ENCODE data around the gene RNF150. TPM values are rescaled to one million over a fixed set of nuclear protein-coding genes. Genes with fewer than 3 reads are reported as not detected.
A peak's percentile ranks its signal among the peaks of the same experiment; 100 is the strongest.

RNF150 gene
- total RNA-seq, 1 experiment from 2014 or later = 4.4 TPM

GRCh38 chr4:140819610-140820009 is 313.7 kb downstream of the RNF150 start:
- no peak overlapping the region for H3K9ac ChIP-seq (ENCODE audit: extremely low read depth, insufficient read length, low read length)
- H2BK5ac ChIP-seq (ENCODE audit: insufficient read length, low read length) = no peak overlapping the region
- no peak overlapping the region for H3K27ac ChIP-seq (ENCODE audit: insufficient read length, low read depth, low read length)
- peak overlapping the region in 1 of 3 experiments; percentile 26; a peak in 2 of 7 replicates for H3K27ac Mint-ChIP-seq
- H4K5ac ChIP-seq (ENCODE audit: insufficient read length, low read depth, low read length) = no peak overlapping the region
- no peak overlapping the region for H3K23ac ChIP-seq (ENCODE audit: insufficient read length, low read depth, low read length)
- H2AFZ ChIP-seq (ENCODE audit: low read length) = no peak overlapping the region
- H3K4me1 ChIP-seq (ENCODE audit: insufficient read depth, low read length) = no peaks in the 10 kb centered on the region; the same call in 1 of the 2 replicates
- H3K14ac ChIP-seq (ENCODE audit: insufficient read depth, low read length) = no peak overlapping the region
- no peak for DNase-seq
- no peak overlapping the region for H2BK12ac ChIP-seq (ENCODE audit: insufficient read length, low read depth, low read length)
- no peak overlapping the region for H4K91ac ChIP-seq (ENCODE audit: insufficient read length, low read depth, low read length)
- H3K4me3 Mint-ChIP-seq = no peak overlapping the region
- no peaks in the 10 kb centered on the region for H3K79me2 ChIP-seq (ENCODE audit: insufficient read depth, low read length)
- H3K56ac ChIP-seq (ENCODE audit: insufficient read length, low read depth, low read length) = no peak overlapping the region
- no peak overlapping the region for H2AK5ac ChIP-seq (ENCODE audit: insufficient read length, low read length)
- H2BK20ac ChIP-seq (ENCODE audit: low read depth, low read length, poor library complexity, severe bottlenecking) = no peak overlapping the region
- H3K36me3 Mint-ChIP-seq (ENCODE audit: insufficient read depth in 1 of 3, low read depth in 3 of 3) = peaks cover 0 to under 1% (median 0%) of the 10 kb centered on the region in 3 experiments; a peak in 2 of 7 replicates
- no peak overlapping the region for H3K18ac ChIP-seq (ENCODE audit: insufficient read length, low read depth, low read length)
- WGBS (ENCODE audit: extremely low coverage, insufficient read length, low lambda C conversion rate) = no CpG with 5 or more reads among the region's 1 CpG
- peaks cover 14 to 15% of the 10 kb centered on the region in 2 experiments for H3K4me1 Mint-ChIP-seq
- H2BK120ac ChIP-seq (ENCODE audit: low read depth, low read length, poor library complexity, severe bottlenecking) = no peak overlapping the region
- no peaks in the 10 kb centered on the region for H3K23me2 ChIP-seq (ENCODE audit: insufficient read length, low read depth, low read length, poor library complexity, severe bottlenecking)
- no peaks in the 10 kb centered on the region for H4K20me1 ChIP-seq (ENCODE audit: control insufficient read depth, insufficient read depth, insufficient read length)
- no peak overlapping the region for H3K4me2 ChIP-seq (ENCODE audit: insufficient read depth, insufficient read length, low read length)
- H3K27me3 ChIP-seq (ENCODE audit: insufficient read depth, low read length) = no peaks in the 10 kb centered on the region
- no peak overlapping the region for H3K4ac ChIP-seq (ENCODE audit: low read depth, low read length)
- no peak overlapping the region for H2BK15ac ChIP-seq (ENCODE audit: low read depth, low read length)
- no peak overlapping the region for H4K8ac ChIP-seq (replicated peaks; ENCODE audit: insufficient read length, low read depth, low read length)
- H3K9me3 Mint-ChIP-seq = peaks cover 0 to 7% of the 10 kb centered on the region in 2 experiments
- no peak for TF ChIP-seq CTCF (conservative IDR thresholded peaks at IDR 0.05)
- no peaks in the 10 kb centered on the region for H3K79me1 ChIP-seq (ENCODE audit: insufficient read depth, low read depth, low read length, poor library complexity, severe bottlenecking)
- peaks cover 6% of the 10 kb centered on the region for H3K27me3 Mint-ChIP-seq (ENCODE audit: low read depth)
- H3T11ph ChIP-seq (ENCODE audit: low read length) = no peak overlapping the region
- H3K9me3 ChIP-seq (ENCODE audit: control insufficient read depth, low read depth, low read length) = no peaks in the 10 kb centered on the region
